ENCODE results near the gene EOMES.

EOMES gene

DNA sequence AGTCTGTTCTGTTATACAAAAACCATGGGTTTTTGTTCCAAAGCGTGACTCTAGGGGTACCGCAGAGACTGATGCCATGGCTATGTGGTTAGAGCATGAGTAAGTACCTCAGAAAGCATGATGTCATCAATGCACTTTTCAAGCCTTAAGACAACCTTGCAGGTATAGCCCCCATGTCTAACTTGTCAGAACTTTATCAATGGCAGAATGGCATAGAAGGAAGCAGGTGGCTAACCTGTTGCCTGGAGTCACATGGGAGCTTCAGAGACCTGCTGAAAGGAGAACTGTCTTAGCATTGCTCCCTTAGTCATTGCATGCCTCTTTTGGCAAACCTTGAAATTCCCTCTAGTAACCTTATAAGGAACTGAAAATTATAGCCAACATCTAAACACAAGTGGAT, 52.5 kb downstream of the EOMES start:
- H3K4me3 ChIP-seq = no peak overlapping the region
- H3K27me3 ChIP-seq = no peaks in the 10 kb centered on the region
- H3K36me3 ChIP-seq = no peaks in the 10 kb centered on the region
- TF ChIP-seq, protein P1, sequence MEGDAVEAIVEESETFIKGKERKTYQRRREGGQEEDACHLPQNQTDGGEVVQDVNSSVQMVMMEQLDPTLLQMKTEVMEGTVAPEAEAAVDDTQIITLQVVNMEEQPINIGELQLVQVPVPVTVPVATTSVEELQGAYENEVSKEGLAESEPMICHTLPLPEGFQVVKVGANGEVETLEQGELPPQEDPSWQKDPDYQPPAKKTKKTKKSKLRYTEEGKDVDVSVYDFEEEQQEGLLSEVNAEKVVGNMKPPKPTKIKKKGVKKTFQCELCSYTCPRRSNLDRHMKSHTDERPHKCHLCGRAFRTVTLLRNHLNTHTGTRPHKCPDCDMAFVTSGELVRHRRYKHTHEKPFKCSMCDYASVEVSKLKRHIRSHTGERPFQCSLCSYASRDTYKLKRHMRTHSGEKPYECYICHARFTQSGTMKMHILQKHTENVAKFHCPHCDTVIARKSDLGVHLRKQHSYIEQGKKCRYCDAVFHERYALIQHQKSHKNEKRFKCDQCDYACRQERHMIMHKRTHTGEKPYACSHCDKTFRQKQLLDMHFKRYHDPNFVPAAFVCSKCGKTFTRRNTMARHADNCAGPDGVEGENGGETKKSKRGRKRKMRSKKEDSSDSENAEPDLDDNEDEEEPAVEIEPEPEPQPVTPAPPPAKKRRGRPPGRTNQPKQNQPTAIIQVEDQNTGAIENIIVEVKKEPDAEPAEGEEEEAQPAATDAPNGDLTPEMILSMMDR (IDR thresholded peaks at IDR 0.05) = no peak
- no peaks in the 10 kb centered on the region for H3K9me3 ChIP-seq
- intact Hi-C loops (cut with DNase I; ENCODE audit: low total_unique reads) = no loop called here
- no peak for DNase-seq
- no peak overlapping the region for H3K27ac ChIP-seq
- H3K4me1 ChIP-seq = peaks cover 0 to 4% (median 0%) of the 10 kb centered on the region in 4 donors

DNA sequence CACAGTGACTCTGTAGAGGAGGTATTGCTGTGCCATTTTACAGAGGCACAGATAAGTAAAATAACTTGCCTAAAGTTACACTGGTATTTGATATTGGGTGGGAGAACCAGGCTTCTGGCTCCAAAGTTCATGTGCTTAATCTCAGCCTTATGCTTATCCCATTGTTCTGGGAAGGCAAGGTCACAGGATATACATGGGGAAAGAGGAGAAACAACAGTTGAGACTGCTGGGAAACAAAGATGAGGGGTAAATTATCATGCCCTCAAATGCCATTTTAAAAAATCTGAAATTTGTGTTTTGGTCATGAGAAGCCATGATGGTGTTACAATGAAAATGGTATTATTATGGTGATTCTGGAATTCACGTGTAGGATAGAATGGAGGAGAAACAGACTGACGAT, 54.4 kb downstream of the EOMES start:
- Histone ChIP-seq H3K9me3 (no peaks in the 10 kb centered on the region), H3K27ac (no peak overlapping the region), H3K27me3 (no peaks in the 10 kb centered on the region), H3K4me1 (peaks cover 0 to 4% (median 0%) of the 10 kb centered on the region in 4 donors), H3K4me3 (no peak overlapping the region), H3K36me3 (no peaks in the 10 kb centered on the region)
- TF ChIP-seq, protein P1 (IDR thresholded peaks at IDR 0.05) = no peak
- no peak for DNase-seq
- intact Hi-C loops (cut with DNase I; ENCODE audit: low total_unique reads) = no loop called here

GRCh38 chr3:27666708-27667107, 55.4 kb downstream of the EOMES start:
- Histone ChIP-seq H3K9me3 (no peaks in the 10 kb centered on the region), H3K27ac (no peak overlapping the region), H3K36me3 (no peaks in the 10 kb centered on the region), H3K27me3 (no peaks in the 10 kb centered on the region), H3K4me1 (peaks cover 0 to 4% (median 0%) of the 10 kb centered on the region in 4 donors), H3K4me3 (no peak overlapping the region)
- DNase-seq = peak; percentile 77 to 78
- TF ChIP-seq, protein P1 (IDR thresholded peaks at IDR 0.05) = no peak
- intact Hi-C loops (cut with DNase I; ENCODE audit: low total_unique reads) = no loop called here

DNA sequence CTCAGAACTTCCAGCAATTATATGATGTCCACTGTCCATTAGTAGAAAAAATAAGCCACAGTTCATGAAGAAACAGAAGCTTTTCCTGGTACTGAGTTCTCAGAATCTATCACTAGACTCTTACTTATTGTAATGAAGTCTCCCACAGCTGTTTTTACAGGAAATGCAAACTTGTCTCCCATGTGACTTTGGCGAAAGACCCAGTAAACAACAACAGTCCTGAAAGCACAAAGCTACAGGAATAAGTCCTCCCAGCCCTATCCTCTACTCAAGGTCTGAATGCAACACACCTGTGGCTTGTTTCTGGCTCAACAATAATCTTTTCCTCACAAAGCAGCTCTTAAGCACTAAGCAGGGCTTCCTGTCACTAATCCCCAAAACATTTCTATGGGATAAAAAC, 55.9 kb downstream of the EOMES start:
- H3K27ac ChIP-seq = no peak overlapping the region
- no peaks in the 10 kb centered on the region for H3K27me3 ChIP-seq
- H3K4me1 ChIP-seq = peaks cover 0 to 4% (median 0%) of the 10 kb centered on the region in 4 donors
- DNase-seq = no peak
- H3K4me3 ChIP-seq = no peak overlapping the region
- no peaks in the 10 kb centered on the region for H3K9me3 ChIP-seq
- intact Hi-C loops (cut with DNase I; ENCODE audit: low total_unique reads) = no loop called here
- TF ChIP-seq, protein P1 (IDR thresholded peaks at IDR 0.05) = no peak
- H3K36me3 ChIP-seq = no peaks in the 10 kb centered on the region
